H9 (cell line): ENCODE data around the gene ITGBL1. TPM values are rescaled to one million over a fixed set of nuclear protein-coding genes. Genes with fewer than 3 reads are reported as not detected.

Experiments used
- DNase-seq: peaks from one replicate; pipeline ENCODE4 v3.0.0-alpha.2; 2017
- H2AFZ ChIP-seq: one replicate; pipeline ENCODE4 v1.6.1; 2013; ENCODE audit warnings: mild to moderate bottlenecking, low read length, control low read depth, moderate library complexity
- H2AK5ac ChIP-seq: 2 replicates; pipeline ENCODE4 v1.6.1; 2013; ENCODE audit warnings: low read length, control low read depth, mixed read lengths; ENCODE audit not compliant: insufficient read length
- H2BK120ac ChIP-seq: one replicate; pipeline ENCODE4 v1.6.1; 2013; ENCODE audit warnings: low read depth, mild to moderate bottlenecking, low read length, control low read depth, inconsistent platforms; ENCODE audit not compliant: poor library complexity, severe bottlenecking
- H2BK12ac ChIP-seq: 2 replicates; pipeline ENCODE4 v1.6.1; 2013; ENCODE audit warnings: low read length, control low read depth, mixed read lengths, low read depth; ENCODE audit not compliant: insufficient read length
- H2BK15ac ChIP-seq: 2 replicates; pipeline ENCODE4 v1.6.1; 2013; ENCODE audit warnings: low read depth, low read length, control low read depth
- H2BK20ac ChIP-seq: one replicate; pipeline ENCODE4 v1.6.1; 2013; ENCODE audit warnings: low read depth, mild to moderate bottlenecking, low read length, control low read depth, inconsistent platforms; ENCODE audit not compliant: poor library complexity, severe bottlenecking
- H2BK5ac ChIP-seq: 2 replicates; pipeline ENCODE4 v1.6.1; 2013; ENCODE audit warnings: low read length, control low read depth, mixed read lengths; ENCODE audit not compliant: insufficient read length
- H3K14ac ChIP-seq: 2 replicates; pipeline ENCODE4 v1.6.1; 2013; ENCODE audit warnings: low read length, control low read depth; ENCODE audit not compliant: insufficient read depth
- H3K18ac ChIP-seq: 2 replicates; pipeline ENCODE4 v1.6.1; 2013; ENCODE audit warnings: low read depth, mild to moderate bottlenecking, mixed read lengths, low read length, control low read depth; ENCODE audit not compliant: insufficient read length
- H3K23ac ChIP-seq: 2 replicates; pipeline ENCODE4 v1.6.1; 2013; ENCODE audit warnings: low read length, control low read depth, mixed read lengths, low read depth; ENCODE audit not compliant: insufficient read length
- H3K23me2 ChIP-seq: 2 replicates; pipeline ENCODE4 v1.6.1; 2013; ENCODE audit warnings: low read depth, mild to moderate bottlenecking, mixed read lengths, low read length, control low read depth; ENCODE audit not compliant: insufficient read length, poor library complexity, severe bottlenecking
- H3K27ac ChIP-seq: 2 replicates; pipeline ENCODE4 v1.5.1; 2013; ENCODE audit warnings: low read length, control low read depth, mixed read lengths, low read depth; ENCODE audit not compliant: insufficient read length
- H3K27me3 ChIP-seq: 2 replicates; pipeline ENCODE4 v1.6.1; 2013; ENCODE audit warnings: low read length, control low read depth, inconsistent platforms; ENCODE audit not compliant: insufficient read depth
- H3K4ac ChIP-seq: 2 replicates; pipeline ENCODE4 v1.6.1; 2013; ENCODE audit warnings: low read depth, mild to moderate bottlenecking, control low read depth, inconsistent platforms, low read length, moderate library complexity
- H3K4me1 ChIP-seq: 2 replicates; pipeline ENCODE4 v1.6.1; 2013; ENCODE audit warnings: low read length, control low read depth, inconsistent platforms; ENCODE audit not compliant: insufficient read depth
- H3K4me2 ChIP-seq: 2 replicates; pipeline ENCODE4 v1.6.1; 2013; ENCODE audit warnings: low read length, control low read depth, mixed read lengths; ENCODE audit not compliant: insufficient read length, insufficient read depth
- H3K56ac ChIP-seq: 2 replicates; pipeline ENCODE4 v1.6.1; 2013; ENCODE audit warnings: low read depth, mild to moderate bottlenecking, mixed read lengths, low read length, control low read depth; ENCODE audit not compliant: insufficient read length
- H3K79me1 ChIP-seq: 2 replicates; pipeline ENCODE4 v1.6.1; 2013; ENCODE audit warnings: low read depth, mild to moderate bottlenecking, moderate library complexity, low read length, control low read depth, inconsistent platforms; ENCODE audit not compliant: insufficient read depth, poor library complexity, severe bottlenecking
- H3K79me2 ChIP-seq: 2 replicates; pipeline ENCODE4 v1.6.1; 2013; ENCODE audit warnings: low read length, control low read depth, inconsistent platforms; ENCODE audit not compliant: insufficient read depth
- H3K9ac ChIP-seq: 2 replicates; pipeline ENCODE4 v1.6.1; 2013; ENCODE audit warnings: low read length, control low read depth, mixed read lengths; ENCODE audit not compliant: insufficient read length; ENCODE audit errors: extremely low read depth
- H3K9me3 ChIP-seq: one replicate; pipeline ENCODE4 v1.6.1; 2013; ENCODE audit warnings: low read depth, low read length, inconsistent platforms; ENCODE audit not compliant: control insufficient read depth
- H3T11ph ChIP-seq: one replicate; pipeline ENCODE4 v1.6.1; 2013; ENCODE audit warnings: mild to moderate bottlenecking, low read length, control low read depth, inconsistent platforms
- H4K20me1 ChIP-seq: one replicate; pipeline ENCODE4 v1.6.1; 2013; ENCODE audit not compliant: control insufficient read depth, insufficient read length, insufficient read depth
- H4K5ac ChIP-seq: 2 replicates; pipeline ENCODE4 v1.6.1; 2013; ENCODE audit warnings: low read depth, mild to moderate bottlenecking, mixed read lengths, low read length, control low read depth; ENCODE audit not compliant: insufficient read length
- H4K8ac ChIP-seq: replicated peaks from 2 replicates; pipeline ENCODE4 v1.6.1; 2013; ENCODE audit warnings: low read length, control low read depth, mixed read lengths, low read depth; ENCODE audit not compliant: insufficient read length
- H4K91ac ChIP-seq: 2 replicates; pipeline ENCODE4 v1.6.1; 2013; ENCODE audit warnings: low read depth, mild to moderate bottlenecking, moderate library complexity, mixed read lengths, low read length, control low read depth; ENCODE audit not compliant: insufficient read length
- H3K27ac Mint-ChIP-seq, 3 experiments: 2 replicates in 2 of 3; 3 replicates in 1 of 3; pipeline ENCODE4 v1.8.0; 2020 to 2021; ENCODE audit warnings: mixed read lengths in 3 of 3, mild to moderate bottlenecking in 1 of 3, moderate library complexity in 1 of 3
- H3K27me3 Mint-ChIP-seq: 2 replicates; pipeline ENCODE4 v1.8.0; 2021; ENCODE audit warnings: low read depth, mild to moderate bottlenecking, moderate library complexity, mixed read lengths
- H3K36me3 Mint-ChIP-seq, 3 experiments: 2 replicates in 2 of 3; 3 replicates in 1 of 3; pipeline ENCODE4 v1.8.0; 2020 to 2021; ENCODE audit warnings: low read depth in 3 of 3, mixed read lengths in 3 of 3; ENCODE audit not compliant: insufficient read depth in 1 of 3
- H3K4me1 Mint-ChIP-seq, 2 experiments: 2 replicates each; pipeline ENCODE4 v1.8.0; 2020; ENCODE audit warnings: mixed read lengths in 2 of 2
- H3K4me3 Mint-ChIP-seq, 2 experiments: 2 replicates in 1 of 2; 3 replicates in 1 of 2; pipeline ENCODE4 v1.8.0; 2020 to 2021; ENCODE audit warnings: mild to moderate bottlenecking in 2 of 2, mixed read lengths in 2 of 2, moderate library complexity in 1 of 2
- H3K9me3 Mint-ChIP-seq, 2 experiments: 2 replicates in 1 of 2; 3 replicates in 1 of 2; pipeline ENCODE4 v1.8.0; 2020; ENCODE audit warnings: mild to moderate bottlenecking in 2 of 2, mixed read lengths in 2 of 2, moderate library complexity in 1 of 2
- CTCF ChIP-seq: fragments of 200-600 bp; sonication (generic); conservative IDR thresholded peaks from 3 replicates; pipeline ENCODE4 v1.8.0; 2021; ENCODE audit warnings: antibody characterized with exemption, mild to moderate bottlenecking
- WGBS: extraction: QIAGEN DNeasy Blood & Tissue Kit; methylation state at CpG from one replicate; pipeline ENCODE4 v1.1.7; 2013; ENCODE audit warnings: missing lambda C conversion rate, low lambda C conversion rate, mixed read lengths; ENCODE audit not compliant: insufficient read length; ENCODE audit errors: extremely low coverage; 5-methylcytosine and 5-hydroxymethylcytosine counted together
- total RNA-seq: library from RNA; stranded (reverse); gene quantifications from 2 replicates; pipeline ENCODE4 v1.2.1, GENCODE V29; 2021

The ITGBL1 gene
- total RNA-seq, 1 experiment from 2014 or later = not detected

GRCh38 chr13:101624210-101624922 is 171.9 kb downstream of the ITGBL1 start:
- WGBS = no CpG with 5 or more reads among the region's 8 CpGs
- peaks cover 13 to 18% of the 10 kb centered on the region in 2 experiments for H3K4me1 Mint-ChIP-seq
- Histone ChIP-seq H4K5ac (no peak overlapping the region), H2BK20ac (no peak overlapping the region), H3K27ac (no peak overlapping the region), H3K9me3 (no peaks in the 10 kb centered on the region), H3K9ac (no peak overlapping the region), H3K79me2 (no peaks in the 10 kb centered on the region), H3K56ac (no peak overlapping the region), H2AFZ (no peak overlapping the region), H4K8ac (no peak overlapping the region), H3K27me3 (no peaks in the 10 kb centered on the region), H3K14ac (no peak overlapping the region), H4K20me1 (no peaks in the 10 kb centered on the region), H3K4me2 (no peak overlapping the region), H2BK120ac (no peak overlapping the region), H3K23ac (no peak overlapping the region), H2BK12ac (no peak overlapping the region), H3K4me1 (no peaks in the 10 kb centered on the region), H3K79me1 (no peaks in the 10 kb centered on the region), H3T11ph (no peak overlapping the region), H3K18ac (no peak overlapping the region), H4K91ac (no peak overlapping the region), H2AK5ac (no peak overlapping the region), H2BK5ac (no peak overlapping the region), H2BK15ac (no peak overlapping the region), H3K23me2 (no peaks in the 10 kb centered on the region), H3K4ac (no peak overlapping the region)
- TF ChIP-seq CTCF = no peak
- H3K36me3 Mint-ChIP-seq = no peaks in the 10 kb centered on the region
- peak overlapping the region; percentile 8 to 63 (median 9); a peak in 4 of 7 replicates for H3K27ac Mint-ChIP-seq
- H3K27me3 Mint-ChIP-seq = peaks cover 1% of the 10 kb centered on the region; the same call in 1 of the 2 replicates
- H3K4me3 Mint-ChIP-seq = no peak overlapping the region
- DNase-seq = peak; percentile 36
- H3K9me3 Mint-ChIP-seq = no peaks in the 10 kb centered on the region
